GM12872 (cell line): Measurements from ENCODE around the gene SORBS2.

Experiments used
- CTCF ChIP-seq: IDR thresholded peaks from 3 replicates; pipeline ENCODE4 v1.5.1; 2011; ENCODE audit warnings: low read depth, mild to moderate bottlenecking, low read length, moderate library complexity; ENCODE audit not compliant: insufficient read depth

The SORBS2 gene

GRCh38 chr4:185535612-185536410 lies 276.2 kb downstream of the SORBS2 start:
- TF ChIP-seq CTCF = no peak
